HUDEP-2 (cell line): Measurements from ENCODE around the gene KDM4B.
A peak's percentile ranks its signal among the peaks of the same experiment; 100 is the strongest.

ENCODE experiments used
- DNase-seq, 76 experiments: peaks; one replicate each; lab custom pipeline; 2025; ENCODE audit not compliant: unreplicated experiment in 76 of 76; lab: John Stamatoyannopoulos, UW

The KDM4B gene

DNA sequence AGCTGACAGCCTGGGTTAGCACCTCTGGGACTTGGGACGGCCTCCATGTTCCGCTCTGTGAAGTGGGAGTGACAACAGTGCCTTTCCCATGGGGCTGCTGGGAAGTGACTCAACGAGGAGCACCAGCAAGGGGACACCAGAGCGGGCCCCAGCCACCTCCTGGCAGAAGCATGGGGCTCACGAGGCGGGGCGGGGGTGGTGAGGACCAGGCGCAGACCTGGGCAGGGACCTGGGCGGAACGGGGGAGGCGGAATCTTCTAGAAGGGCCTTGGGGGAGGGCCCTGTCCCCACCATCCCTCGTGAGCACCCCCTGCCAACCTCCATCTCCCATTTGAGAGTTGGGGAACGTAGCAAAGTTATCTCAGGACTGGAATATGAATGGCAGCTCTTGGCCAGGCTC, 37.9 kb downstream of the KDM4B start:
- no peak for DNase-seq

DNA sequence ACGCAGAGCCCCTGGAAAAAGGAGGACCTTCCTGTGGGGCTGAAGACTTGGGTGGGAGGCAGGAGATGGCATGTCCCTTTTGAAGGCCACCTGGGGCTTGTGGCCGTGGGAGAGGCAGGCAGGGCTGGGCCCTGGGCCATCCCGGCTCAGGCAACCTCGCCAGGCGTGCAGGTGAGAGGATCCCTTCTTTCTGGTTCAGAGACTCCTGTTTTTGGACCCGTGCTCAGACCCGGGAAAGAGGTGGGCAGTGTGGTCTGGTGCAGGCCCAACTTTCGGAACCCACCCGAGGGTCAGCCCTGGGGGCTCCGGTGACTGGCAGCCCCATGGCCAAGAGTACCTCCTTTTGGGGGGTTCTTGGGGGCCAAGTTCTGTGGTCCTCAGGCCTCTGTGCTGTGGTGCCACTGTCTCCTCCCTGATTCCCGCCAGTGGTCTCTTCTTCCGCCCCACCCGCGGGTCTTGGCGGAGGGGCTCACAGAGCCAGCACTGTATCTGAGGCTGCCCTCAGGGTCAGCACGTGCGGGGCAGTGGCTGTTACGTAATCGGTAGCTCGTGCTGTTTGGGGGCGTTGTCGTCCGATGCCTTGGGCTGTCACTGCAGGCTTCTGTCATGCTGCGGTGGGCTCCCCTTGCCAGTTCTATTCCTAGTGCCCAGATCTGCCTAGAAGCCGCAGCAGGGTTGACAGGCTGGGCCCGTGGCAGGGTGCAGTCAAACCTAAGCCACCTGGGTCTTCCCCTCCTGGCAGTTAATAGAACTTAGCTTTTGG, 42.7 kb downstream of the KDM4B start:
- no peak for DNase-seq

- DNase-seq, result no peak
Observed at GRCh38 chr19:5012688-5013457, 44.0 kb downstream of the KDM4B start.

DNA sequence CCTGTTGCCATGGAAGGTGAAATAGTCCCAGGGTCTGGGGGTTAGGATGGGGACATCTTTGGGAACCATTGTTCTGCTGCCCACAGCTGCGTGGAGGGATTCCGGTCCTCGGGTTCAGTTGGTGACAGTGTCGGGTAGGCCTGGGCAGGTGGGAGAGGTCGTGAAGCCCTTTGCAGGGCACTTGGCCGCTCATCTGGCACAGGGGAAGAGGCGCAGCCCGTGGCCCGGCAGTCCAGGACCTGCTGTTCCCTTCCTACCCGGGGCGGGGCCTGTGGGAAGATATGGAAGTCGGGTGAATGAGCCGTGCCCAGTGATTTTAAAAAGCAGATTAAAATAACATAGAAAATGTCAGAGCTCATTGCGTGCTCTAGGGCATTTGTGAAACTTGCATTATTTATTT, 44.8 kb downstream of the KDM4B start:
- no peak for DNase-seq

GRCh38 chr19:5014941-5015340, 46.0 kb downstream of the KDM4B start:
- DNase-seq, result no peak

- no peak for DNase-seq
Observed at GRCh38 chr19:5016268-5016667, 47.4 kb downstream of the KDM4B start.

DNA sequence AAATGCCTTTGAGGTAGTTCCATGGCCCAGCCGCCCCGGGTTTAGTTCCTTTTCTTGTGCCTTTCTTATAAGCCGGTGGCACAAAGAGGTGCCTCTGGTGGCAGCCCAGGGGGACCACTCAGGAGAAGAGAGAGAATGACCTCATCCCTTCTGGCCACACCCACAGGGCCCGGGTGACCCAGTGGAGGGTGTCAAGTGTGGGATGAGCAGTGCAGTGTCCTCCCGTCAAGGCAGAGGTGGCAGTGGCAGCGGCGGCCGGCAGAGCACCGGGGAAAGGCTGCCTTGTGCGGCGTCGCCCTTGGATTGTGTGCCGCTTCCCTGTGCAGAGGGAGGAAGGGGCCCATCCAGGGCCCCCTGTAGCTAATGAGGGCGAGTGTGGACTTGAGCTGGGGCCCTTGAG, 47.9 kb downstream of the KDM4B start:
- DNase-seq, result no peak

- peak in 1 of 76 experiments; percentile 11 for DNase-seq
Observed at GRCh38 chr19:5017235-5017634, 48.3 kb downstream of the KDM4B start.

- no peak for DNase-seq
Observed at GRCh38 chr19:5018224-5019015, 49.5 kb downstream of the KDM4B start.

DNA sequence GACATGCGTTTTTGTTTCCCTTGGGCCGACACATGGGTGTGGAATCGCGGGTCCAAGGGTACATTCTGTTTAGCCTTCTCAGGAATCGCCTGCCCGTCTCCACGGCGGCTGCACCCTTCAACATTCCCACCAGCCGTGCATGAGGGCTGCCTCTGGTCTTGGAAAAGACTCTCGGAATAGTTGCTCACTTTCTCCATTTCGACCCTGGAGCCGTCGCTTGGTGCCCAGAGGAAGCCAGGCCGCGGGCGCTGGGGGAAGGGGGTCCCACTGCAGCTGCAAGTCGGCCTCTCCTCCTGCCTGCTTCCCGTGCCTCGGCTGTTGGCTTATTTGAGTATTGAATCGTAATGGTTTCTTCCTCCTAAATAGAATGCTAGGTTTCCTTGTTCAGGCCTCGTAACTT, 51.5 kb downstream of the KDM4B start:
- DNase-seq, result no peak

DNA sequence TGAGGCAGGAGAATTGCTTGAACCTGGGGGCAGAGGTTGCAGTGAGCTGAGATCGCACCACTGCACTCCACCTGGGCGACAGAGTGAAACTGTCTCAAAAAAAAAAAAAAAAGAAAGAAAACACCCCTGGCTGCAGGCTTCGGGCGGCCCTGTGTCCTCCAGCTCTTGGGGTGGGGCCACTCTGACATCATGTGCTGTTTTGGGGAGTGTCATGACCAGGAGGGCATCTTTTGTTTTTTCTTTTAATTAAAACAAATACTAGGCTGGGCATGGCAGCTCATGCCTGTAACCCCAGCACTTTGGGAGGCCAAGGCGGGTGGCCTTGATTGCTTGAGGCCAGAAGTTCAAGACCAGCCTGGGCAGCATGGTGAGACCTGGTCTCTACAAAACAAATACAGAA, 52.1 kb downstream of the KDM4B start:
- no peak for DNase-seq

DNA sequence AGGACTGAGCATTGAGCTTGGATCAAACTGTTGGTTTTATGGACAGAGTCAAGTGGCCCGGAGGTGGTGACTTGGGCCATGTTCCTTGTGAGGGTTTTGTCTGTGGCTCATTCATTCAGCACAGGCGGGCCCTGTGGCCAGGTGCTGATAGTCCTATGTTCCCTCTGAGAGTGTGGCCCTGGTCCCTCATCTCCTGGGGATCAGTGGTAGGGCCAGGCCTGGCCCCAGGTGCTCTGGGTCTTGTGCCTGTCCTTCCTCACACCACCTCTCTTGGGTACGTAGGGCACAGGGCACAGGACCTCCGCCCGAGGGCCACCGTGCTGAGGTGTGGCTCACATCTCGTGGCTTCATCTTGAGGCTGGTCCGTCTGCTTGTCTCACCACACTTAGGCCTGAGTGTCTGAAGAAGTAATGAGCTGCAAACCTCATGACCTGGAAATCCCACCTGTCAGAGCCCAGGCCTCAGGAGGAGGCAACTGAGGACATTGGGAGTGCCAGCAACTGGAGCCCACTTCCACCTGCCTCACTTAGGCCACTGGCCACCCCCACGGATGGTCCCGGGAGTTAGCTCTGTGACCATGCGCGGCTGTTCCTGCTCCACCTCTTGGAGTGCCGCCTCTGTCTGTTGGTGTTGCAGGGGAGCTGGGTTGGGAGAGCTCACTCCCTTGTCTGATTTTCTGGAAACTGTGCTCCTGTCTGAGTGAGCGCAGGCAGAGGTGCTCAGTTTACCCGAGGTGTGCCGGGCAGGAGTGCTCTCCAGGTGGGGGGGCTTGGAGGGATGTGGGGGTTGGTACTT, 53.4 kb downstream of the KDM4B start:
- no peak for DNase-seq

GRCh38 chr19:5023128-5023571, 54.2 kb downstream of the KDM4B start:
- DNase-seq, result no peak

- no peak for DNase-seq
Observed at GRCh38 chr19:5024282-5024681, 55.4 kb downstream of the KDM4B start.

DNA sequence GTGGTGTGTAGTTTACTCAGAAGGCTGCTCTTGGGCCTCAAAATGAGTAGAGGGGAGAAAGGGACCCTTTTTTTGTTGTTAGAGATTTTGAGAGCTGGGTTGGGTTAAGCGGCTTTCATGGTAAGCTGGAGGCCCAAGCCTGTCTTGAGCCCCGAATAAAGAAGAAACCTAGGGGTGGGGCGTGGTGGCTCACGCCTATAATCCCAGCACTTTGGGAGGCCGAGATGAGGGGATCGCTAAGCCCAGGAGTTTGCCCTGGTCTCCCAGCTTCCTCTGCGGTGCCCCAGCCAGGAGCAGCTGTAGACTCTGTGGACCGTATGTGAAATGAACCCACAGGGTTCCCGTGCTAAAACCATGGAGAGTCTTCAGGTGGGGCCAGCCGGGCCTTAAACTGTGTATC, 56.1 kb downstream of the KDM4B start:
- DNase-seq, result no peak

DNA sequence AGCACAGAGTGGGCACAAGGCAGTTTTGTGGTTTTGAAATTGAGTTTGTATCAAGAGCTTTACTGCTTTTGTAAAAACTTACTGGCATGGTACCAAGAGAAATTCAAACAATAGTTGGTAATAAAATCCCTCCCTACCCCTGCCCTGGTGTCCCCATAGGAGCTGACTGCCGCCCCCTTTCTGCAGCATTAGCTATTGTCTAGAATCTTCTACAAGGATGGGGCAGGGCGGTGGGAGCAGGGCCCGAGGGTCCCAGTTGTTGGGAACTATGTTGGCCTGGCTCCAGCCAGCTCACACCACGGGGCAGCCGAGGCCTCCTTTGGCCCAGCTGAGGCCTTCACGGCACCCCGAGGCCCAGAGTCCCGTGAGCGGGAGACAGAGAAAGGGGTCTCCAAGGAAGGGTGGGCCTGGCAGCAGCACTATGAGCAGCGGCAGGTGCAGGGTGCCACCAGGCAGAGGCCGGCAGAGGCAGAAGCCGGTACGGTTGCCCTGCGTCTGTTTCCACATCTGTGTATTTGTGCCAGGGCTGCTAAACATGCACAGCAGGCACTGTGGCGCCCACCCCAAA, 57.9 kb downstream of the KDM4B start:
- DNase-seq, result no peak

DNA sequence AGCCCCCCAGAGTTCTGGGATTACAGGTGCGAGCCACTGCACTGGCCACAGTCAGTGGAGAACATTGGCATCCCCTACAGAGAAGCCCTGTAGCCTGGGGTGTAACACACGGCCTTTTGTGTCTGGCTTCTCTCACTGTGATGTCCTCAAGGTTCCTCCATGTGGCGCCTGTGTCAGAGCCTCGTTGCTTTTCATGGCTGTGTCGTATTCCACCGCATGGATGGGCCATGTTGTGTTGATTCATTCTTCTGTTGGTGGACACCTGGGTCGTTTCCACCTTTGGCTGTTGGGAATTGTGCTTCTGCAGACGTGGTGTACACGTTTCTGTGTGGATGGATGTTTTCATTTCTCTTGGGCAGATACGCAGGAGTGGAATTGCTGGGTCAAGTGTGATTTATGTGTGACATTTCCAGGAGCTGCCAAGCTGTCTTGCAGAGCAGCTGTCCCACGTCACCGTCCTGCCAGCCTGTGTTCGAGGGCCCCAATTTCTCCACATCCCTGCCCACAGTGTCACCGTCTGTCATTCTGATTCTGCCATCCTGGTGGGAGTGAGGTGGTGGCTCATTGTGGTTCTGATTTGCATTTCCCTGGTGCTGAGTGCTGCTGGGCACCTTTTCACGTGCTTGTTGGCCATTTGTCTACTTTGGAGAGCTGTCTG, 59.4 kb downstream of the KDM4B start:
- no peak for DNase-seq

DNA sequence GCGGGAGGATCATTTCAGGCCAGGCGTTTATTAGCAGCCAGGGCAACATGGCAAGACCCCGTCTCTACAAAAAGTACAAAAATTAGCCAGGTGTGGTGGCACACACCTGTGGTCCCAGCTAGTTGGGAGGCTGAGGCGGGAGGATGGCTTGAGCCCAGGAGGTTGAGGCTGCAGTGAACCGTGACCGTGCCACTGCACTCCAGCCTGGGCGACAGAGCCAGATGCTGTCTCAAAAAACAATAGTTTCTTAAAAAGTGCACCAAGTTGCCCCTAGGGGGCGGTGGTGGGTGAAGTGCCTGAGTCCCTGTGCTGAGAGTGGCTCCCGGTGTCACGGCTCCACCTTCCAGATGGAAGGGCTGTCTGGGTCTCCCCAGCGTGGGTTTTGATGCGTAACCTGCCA, 60.7 kb downstream of the KDM4B start:
- DNase-seq, result peak in 62 of 76 experiments; percentile 7 to 78 (median 54)

GRCh38 chr19:5030136-5030820, 61.4 kb downstream of the KDM4B start:
- no peak for DNase-seq
